Measurements from ENCODE around the gene NUDT15.
"Not testable (repeated sequence)": the region's sequence is repeated elsewhere in the genome, so short reads cannot be mapped to it uniquely, and the experiment has no call there.

The NUDT15 gene

DNA sequence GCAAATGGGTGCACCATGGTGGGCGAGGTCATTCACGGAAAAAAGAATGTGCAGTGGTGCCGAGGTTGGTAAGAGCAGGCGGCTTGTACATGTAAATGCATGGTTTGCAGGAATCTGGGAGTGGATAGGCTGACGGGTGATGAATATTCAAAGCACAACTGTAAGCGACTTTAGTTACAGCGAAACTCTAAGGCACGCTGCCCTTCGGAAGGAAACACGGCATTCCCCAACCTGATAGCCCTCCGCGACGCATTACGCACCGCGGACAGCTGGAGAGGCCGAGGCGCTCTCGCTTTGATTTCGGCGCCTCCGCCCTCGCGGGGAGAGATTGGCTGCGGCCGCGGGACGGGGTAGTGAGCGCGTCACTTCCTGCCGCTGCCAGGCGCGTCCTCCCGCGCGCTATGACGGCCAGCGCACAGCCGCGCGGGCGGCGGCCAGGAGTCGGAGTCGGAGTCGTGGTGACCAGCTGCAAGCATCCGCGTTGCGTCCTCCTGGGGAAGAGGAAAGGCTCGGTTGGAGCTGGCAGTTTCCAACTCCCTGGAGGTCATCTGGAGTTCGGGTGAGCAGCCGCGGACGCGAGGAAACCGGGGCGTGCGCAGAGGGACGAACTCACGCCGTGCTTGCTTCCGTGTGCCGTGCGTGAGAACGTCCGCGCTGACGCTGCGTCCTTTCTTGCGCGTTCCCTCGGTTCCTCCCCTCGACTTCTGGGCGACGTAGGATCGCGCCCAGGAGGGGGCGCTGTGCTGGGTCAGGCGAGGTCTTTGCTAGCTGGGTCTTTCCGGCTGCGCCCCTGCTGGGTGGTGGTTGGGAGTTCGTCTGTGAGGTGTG is at the start of gene NUDT15:
TSS of gene NUDT15 (plus strand) at position 381 of the 828 bp plus-strand sequence. CDS start at position 402, 21 bp downstream.
- DNase-seq (ENCODE audit: low read depth, low spot score): peak; percentile 90

DNA sequence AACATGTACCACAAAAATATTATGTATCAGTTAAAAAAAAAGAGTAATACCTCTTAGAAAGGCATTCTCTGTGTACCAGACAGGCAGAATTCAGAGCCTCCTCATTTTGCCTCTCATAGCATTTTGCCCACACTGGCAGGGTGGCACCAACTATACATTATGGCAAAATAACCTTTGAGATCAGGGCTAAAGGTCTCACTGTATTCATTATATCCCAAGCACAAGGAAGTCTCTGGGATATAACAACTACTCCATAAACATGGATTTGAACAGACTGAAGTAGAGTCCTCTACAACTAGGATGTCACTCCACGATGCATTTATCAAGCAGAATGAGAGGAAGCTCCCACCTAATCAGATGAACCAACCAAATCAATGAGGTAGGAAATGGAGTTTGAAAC is 47.1 kb upstream of the NUDT15 start:
- DNase-seq (ENCODE audit: low read depth, low spot score): no peak

DNA sequence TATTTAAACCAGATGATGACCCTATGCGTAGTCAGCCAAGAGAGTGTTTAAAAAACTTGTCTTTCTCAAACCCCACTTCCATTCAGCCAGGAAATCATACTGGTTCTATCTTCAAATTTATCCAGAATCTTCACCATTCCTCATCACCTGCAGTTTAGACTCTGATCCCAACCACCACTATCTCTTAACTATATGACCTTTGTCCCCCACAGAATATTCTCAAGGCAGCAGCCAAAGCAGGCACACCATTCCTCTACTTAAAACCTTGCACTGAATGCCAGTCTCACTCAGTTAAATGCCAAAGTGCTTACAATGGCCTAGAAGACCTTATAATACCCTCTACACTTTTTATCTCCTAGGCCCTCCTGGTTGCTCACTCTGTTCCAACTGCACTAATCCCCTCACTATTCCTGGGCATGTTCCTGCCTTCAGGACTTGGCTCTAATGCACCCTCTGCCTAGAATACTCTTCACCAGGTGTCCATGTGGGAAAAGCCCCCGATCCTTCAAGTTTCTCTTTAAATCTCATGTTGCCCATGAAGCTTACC is 46.5 kb upstream of the NUDT15 start:
- no peak for DNase-seq (ENCODE audit: low read depth, low spot score)

DNA sequence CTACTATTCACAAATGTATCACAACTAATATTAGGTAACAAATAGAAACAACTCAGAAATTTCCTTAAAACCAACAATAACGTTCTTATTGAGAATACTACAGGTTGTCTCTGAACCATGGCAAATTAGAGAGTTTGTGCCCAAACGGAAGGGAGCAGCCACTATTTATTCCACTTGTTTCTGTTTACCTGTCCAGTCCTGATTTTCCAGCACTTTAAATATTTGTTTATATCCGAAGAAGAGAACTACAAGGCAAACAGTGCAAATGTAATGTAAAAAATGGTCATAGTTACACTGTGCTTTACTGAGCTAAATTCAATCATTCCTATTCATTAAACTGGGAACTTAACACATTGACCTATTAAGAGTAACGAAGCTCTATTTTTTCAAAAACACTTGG is 45.7 kb upstream of the NUDT15 start:
- DNase-seq (ENCODE audit: low read depth, low spot score): no peak

DNA sequence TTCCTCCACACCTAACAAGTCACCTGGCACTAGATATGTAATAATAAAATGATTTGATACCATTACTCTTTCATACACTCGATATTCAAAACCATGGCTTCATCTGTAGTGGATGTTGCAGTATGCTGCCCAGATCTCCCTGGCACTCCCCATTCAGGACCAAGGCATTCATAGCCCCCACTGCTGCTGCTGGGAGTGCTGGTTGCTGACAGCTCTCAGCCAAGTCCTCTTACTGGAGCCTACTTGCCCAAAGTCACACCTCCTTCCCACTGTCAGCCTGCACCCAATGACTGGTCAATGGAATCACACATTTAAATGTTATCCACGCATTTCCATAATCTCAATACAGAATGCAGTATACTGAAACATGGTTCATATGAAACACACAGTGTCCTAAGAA is 40.1 kb upstream of the NUDT15 start:
- DNase-seq (ENCODE audit: low read depth, low spot score): no peak

DNA sequence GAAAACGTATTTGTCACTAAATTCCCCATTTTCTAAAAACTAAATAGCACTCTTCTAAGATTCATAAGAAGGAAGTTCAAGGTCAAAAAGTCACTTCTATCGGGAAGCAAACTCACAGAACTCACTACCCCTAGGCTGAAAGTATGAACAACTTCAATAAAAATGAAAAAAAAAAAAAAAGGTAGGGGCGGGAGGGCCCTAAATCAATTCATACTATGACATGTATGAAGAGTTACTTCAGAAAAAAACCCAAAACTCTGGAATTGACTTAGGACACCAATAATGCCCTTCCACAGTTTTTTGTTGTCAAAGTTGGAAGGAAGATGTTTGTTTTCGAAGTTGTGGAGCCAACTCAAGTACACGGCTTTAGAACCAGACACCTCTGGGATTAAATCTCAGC is 37.6 kb upstream of the NUDT15 start:
- DNase-seq (ENCODE audit: low read depth, low spot score): no peak

DNA sequence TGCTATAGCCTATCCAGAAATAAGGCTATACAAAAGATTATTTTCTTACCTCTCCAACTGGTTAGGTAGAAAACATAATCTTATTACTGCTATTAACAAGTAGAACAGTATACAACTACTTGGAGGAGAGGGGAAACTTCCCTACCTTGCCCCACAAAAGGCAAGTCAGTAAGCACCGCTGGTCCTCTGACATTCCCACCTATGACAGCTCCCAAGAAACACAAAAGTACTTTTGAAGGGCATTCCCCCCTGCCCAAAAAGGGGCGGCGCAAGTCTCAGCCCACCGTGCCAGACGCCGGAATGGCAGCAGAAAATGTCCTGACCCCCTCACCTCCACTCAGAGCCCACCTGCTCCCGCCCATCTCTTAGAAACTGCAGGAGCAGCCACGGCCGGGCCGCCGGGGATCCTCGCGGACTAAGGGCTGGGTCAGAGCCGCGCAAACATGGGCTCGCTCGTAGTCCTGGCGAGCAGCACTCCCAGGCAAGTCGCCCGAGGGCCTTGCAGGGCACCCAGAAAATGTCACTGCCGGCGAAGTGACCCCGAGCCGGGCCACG is 36.9 kb upstream of the NUDT15 start:
- no peak for DNase-seq (ENCODE audit: low read depth, low spot score)

DNA sequence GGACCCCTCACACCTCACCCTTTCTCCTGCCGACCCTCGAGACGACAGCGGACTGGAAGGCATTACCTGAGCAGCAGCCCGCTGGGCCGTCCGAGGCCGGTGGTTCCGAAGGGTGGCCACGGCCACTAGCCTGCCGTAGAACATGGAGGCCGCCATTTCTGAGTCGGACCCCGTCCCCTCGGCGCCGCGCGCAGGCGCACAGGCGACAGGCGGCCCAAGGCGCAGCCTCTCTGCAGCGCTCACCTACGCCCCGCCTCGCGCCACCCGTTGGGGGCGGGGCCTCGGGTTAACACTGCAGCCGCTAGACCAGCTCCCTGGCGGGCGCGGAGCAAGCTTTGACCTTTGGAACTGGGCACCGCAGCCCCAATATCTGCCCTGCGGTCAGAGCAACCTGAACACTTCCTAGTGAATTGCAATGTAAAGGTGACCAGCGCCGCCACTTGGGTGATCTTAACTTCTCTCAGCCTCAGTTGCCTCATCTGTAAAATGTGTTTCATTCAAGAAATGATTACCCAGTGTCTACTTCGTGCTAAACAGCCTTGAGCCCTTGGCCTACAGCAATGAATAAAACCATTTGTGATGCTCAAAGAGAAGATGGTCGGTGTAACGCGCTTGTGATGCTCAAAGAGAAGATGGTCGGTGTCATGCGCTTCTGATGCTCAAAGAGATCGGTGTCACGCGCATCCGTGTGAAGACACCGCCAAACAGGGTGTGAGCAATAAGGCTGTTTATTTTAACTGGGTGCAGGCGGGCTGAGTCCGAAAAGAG is 36.2 kb upstream of the NUDT15 start, which contains the start of gene SUCLA2:
TSS of gene SUCLA2 (minus strand) at position 160 of the 768 bp plus-strand sequence. CDS start at position 156, 4 bp downstream.
- DNase-seq (ENCODE audit: low read depth, low spot score): peak; percentile 47

DNA sequence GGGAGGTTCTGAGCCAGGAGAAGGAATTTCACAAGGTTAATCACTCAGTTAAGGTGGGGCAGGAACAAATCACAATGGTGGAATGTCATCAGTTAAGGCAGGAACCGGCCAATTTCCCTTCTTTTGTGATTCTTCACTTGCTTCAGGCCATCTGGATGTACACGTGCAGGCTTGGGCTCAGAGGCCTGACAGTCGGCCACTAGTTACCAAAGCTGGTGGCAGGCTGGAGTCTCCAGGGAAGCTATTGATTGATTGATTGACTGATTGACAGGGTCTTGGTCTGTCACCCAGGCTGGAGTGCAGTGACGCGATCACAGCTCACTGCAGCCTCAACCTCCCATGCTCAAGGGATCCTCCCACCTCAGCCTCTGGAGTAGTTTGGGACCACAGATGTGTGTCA is 35.5 kb upstream of the NUDT15 start:
- DNase-seq (ENCODE audit: low read depth, low spot score): not testable (repeated sequence)

DNA sequence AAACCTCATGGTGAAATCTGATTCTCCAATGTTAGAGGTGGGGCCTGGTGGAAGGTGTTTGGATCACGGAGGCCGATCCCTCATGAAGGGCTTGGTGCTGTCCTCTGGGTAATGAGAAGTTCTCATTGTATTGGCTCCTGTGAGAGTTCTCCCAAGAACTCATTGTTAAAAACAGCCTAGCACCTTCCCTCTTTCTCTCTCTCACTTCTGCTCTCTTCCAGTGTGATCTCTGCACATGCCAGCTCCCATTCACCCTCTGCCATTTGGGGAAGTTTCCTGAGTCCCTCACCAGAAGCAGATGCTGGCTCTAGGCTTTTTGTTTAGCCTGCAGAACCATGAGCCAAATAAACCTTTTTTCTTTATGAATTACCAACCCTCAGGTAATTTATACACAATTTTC is 33.3 kb upstream of the NUDT15 start:
- DNase-seq (ENCODE audit: low read depth, low spot score): no peak

DNA sequence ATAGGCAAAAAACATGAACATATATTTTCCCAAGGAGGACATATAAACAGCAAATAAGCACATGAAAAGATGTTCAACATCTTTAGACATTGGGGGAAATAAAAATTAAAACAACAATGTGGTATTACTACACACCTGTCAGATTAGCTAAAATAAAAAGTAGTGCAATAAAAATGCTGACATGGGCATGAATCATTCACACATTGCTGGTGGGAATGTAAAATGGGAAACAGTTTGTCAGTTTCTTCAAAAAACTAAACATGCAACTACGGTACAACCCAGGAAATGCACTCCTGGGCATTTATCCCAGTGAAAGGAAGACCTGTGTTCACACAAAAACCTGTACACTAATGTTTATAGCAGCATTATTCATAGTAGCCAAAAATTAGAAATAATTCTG is 31.1 kb upstream of the NUDT15 start:
- no peak for DNase-seq (ENCODE audit: low read depth, low spot score)

DNA sequence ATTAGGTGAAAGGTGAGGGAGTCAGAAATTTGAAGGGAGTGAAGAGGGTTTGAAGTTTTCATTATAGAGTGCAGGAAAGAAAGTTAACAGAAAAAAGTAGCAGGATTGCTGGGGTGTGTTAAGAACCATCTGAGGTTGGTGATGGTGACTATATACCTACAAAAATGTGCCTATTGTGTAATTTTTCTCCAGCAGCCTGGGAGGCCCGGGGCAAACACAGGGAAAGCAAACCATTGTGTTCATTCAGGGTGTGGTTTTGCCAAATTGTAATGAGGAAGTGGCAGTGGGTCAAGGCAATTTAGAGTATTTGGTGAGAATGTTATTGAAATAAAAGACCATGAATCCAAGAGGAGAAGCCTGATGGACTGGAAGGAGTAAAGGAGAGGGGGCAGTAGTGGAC is 28.2 kb upstream of the NUDT15 start:
- no peak for DNase-seq (ENCODE audit: low read depth, low spot score)

DNA sequence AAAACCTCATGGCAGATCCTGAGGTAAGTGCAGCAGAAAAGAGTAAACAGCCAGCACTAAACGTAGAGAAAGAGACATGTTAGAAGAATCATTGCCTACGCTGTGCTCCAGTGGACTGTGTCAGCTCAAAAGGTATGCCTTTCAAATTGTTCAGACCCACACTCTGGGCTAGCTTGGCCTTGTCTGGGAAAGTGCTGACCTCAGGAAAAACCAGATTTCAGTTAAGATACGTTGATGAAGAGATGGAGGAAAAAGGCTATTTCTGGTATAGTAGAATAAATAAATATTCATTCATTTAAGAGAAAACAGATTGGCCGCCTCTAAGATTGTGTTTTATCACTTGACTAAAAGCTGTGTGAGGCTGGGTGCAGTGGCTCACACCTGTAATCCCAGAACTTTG is 26.8 kb upstream of the NUDT15 start:
- DNase-seq (ENCODE audit: low read depth, low spot score): no peak

DNA sequence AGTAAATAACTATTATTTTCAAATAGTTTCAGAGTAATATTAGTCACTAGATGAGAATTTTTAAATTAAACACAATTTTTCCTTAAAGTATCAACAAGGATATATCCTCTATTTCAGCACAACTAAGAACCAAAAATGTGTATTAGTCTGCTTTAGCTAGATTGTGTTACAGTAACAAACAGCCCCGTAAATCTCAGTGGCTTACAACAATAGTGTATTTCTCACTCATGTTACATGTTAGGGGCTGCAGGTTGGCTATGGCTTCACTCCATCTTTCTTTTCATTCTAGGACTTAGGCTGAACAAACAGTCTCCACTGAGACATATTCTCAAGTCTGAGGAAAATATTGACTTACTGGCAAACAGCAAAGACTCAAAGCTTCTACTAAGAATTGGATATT is 24.9 kb upstream of the NUDT15 start:
- DNase-seq (ENCODE audit: low read depth, low spot score): no peak

DNA sequence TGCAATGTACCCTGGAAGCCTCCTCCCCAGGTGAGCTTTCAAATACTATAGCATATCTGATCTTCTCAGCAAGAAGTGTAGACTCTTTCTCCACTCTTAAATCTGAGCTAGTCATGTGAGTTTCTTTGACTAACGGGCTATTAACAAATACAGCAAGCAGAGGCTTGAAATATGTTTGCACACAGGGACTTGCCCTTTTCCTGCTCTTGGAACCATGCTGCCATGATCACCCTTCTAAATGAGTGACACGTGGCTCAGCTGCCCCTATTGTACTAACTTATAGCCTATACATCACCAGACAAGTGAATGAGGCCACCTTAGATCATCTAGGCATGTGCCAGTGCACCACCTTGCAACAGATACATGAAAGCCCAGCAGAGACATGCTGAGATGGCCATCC is 23.2 kb upstream of the NUDT15 start:
- DNase-seq (ENCODE audit: low read depth, low spot score): no peak

DNA sequence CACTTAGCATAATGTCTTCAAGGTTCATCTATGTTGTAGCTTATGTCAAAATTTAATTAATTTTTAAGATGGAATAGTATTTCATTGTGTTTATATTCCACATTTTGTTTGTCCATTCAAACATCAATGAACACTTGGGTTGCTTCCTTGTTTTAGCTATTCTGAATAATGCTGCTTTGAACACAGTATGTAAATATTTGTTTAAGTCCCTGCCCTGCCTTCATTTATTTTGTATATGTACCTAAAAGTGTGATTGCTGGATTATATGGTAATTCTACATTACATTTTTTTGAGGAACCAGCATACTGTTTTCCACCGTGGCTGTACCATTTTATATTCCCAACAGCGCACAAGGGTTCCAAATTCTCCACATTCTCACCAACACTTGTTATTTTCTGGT is 18.9 kb upstream of the NUDT15 start:
- no peak for DNase-seq (ENCODE audit: low read depth, low spot score)

DNA sequence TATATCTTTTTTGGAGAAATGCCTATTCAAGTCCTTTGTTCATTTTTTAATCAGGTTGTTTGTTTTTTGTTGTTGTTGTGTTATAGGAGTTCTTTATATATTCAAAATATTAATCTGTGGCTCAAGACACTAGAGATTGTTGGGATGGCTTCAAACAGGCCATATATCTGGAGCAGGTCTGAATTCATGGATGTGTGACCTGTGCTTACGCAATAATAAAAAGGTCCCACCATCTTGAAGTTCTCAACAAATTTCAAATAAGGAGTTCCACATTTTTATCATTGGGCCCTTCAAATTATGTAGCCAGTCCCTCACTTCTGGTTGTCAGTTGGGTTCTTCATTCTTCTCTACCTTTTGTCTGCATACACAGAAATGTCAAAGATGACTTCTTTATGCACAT is 17.7 kb upstream of the NUDT15 start:
- DNase-seq (ENCODE audit: low read depth, low spot score): no peak

DNA sequence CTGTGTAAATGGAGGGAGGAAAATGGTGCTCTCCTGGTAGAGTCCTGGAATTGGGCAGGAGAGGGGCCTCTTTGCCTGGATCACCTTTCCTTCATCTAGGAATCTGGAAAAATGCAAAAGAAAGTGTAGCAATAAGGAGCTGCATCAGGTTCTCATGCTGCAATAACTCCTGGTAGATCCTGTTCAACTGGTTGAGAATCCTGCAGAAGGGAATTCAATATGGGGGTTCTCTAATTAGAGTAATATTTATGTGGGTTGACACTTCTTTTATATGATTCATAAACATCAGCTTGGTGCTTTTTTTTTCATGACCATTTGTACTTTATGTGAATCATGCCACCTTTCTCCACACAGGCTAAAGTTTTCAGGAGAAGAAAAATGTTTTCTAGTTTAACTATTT is 9.5 kb upstream of the NUDT15 start:
- DNase-seq (ENCODE audit: low read depth, low spot score): no peak

DNA sequence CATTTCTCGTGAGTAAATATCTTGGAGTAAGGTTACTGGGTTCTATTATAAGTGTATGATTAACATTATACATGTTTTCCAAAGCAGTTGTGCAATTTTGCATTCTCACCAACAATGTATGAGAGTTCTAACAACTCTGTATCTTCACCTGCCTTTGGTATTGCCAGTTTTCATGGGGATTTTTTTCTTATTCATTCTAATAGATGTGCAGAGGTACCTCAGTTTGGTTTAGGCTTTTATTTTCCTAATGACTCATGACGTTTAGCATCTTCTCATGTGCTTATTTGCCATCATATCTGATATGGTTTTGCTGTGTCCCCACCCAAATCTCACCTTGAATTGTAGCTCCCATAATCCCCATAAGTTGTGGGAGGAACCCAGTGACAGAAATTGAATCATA is 7.7 kb upstream of the NUDT15 start:
- DNase-seq (ENCODE audit: low read depth, low spot score): no peak

DNA sequence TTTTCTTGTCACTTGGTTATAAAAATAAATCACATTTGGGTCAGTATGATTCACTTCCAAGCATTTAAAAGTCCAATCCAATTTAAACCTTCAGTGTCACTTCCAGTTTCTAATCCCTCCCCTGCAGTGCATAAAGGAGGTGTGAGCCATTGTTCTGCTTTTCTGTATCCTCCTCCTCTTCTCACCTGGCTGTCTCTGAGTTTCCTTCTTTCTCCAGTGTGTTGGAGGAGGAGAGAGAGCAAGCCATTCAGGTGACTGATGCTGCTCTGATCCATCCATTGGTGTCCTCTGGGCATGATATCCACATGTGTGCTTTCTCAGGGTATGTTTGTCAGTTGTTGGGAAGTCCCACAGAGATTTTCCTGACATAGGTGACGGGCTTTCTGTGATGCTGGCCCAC is 1.2 kb downstream of the NUDT15 start:
- no peak for DNase-seq (ENCODE audit: low read depth, low spot score)

DNA sequence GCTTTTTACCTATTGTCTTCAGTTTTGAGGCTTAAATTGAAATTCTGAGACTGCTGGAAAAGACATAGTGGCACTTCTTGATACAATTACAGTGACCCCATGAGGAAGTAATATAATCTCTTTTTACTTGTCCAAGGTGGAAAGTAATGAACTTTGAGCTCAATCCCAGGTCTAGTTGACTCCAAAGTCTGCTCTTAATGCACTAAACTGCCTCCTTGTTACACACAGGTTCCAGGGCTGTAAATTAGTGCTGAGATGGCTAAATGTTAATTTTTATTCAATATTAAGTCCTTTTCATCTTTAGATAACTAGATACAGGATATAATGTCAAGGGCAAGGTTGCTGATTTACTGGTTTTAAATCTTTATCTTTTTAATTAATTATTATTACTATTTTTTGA is 2.5 kb downstream of the NUDT15 start:
- no peak for DNase-seq (ENCODE audit: low read depth, low spot score)

DNA sequence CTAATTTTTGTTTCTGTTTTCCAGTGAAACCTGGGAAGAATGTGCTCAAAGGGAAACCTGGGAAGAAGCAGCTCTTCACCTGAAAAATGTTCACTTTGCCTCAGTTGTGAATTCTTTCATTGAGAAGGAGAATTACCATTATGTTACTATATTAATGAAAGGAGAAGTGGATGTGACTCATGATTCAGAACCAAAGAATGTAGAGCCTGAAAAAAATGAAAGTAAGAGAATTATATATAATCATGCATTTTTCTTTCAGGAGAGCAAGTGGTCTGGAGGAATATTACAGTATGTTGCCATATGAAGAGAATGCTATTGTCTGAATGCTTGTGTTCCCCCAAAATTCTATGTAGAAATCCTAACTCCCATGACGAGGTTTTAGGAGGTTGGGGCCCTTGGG is 3.4 kb downstream of the NUDT15 start:
- DNase-seq (ENCODE audit: low read depth, low spot score): no peak

Data from brain pericyte (primary cell).